SK-N-SH (cell line): ENCODE results near the gene KRT84. TPM values are rescaled to one million over a fixed set of nuclear protein-coding genes. Genes with fewer than 3 reads are reported as not detected.

Experiments used
- CTCF ChIA-PET: fragments of 300-600, 350-600 bp; formaldehyde crosslinking; extraction: SDS; loops from one replicate; lab custom pipeline; 2021; lab: Yijun Ruan, JAX
- POLR2A ChIA-PET: fragments of 350-600 bp; sonication (Branson Sonifier 250); formaldehyde crosslinking; extraction: SDS; loops from one replicate; lab custom pipeline; 2020; ENCODE audit warnings: antibody characterized with exemption, inconsistent platforms; lab: Yijun Ruan, JAX
- DNase-seq: peaks from one replicate; pipeline ENCODE4 v3.0.0; 2012
- H2AFZ ChIP-seq: fragments of 200-600 bp; sonication (generic); 2 replicates; pipeline ENCODE4 v1.8.1; 2016; ENCODE audit warnings: antibody characterized with exemption, mild to moderate bottlenecking, low read depth
- H3F3A ChIP-seq: fragments of 200-600 bp; sonication (generic); replicated peaks from 2 replicates; pipeline ENCODE3; 2016; ENCODE audit warnings: antibody characterized with exemption, mild to moderate bottlenecking; ENCODE audit not compliant: insufficient read depth
- H3K27ac ChIP-seq, 2 experiments: fragments of 200-500 bp in 1 of 2; fragments of 200-600 bp in 1 of 2; sonication (Bioruptor generic) in 1 of 2; sonication (generic), shearing (Covaris generic) in 1 of 2; 2 replicates each; pipeline versions ENCODE4 v1.5.1 to v1.6.1; 2014 to 2016; ENCODE audit warnings: low read depth in 2 of 2, inconsistent platforms in 1 of 2, low read length in 1 of 2, mild to moderate bottlenecking in 1 of 2, mixed read lengths in 1 of 2
- H3K27me3 ChIP-seq: fragments of 200-600 bp; sonication (generic), shearing (Covaris generic); 2 replicates; pipeline ENCODE4 v1.6.1; 2016; ENCODE audit warnings: mixed run types; ENCODE audit not compliant: insufficient read depth
- H3K36me3 ChIP-seq, 2 experiments: fragments of 200-500 bp in 1 of 2; fragments of 200-600 bp in 1 of 2; sonication (Bioruptor generic) in 1 of 2; sonication (generic) in 1 of 2; replicated peaks in 1 of 2; 2 replicates each; pipeline versions ENCODE3 to v1.5.1; 2014 to 2016; ENCODE audit warnings: low read length in 1 of 2, mild to moderate bottlenecking in 1 of 2; ENCODE audit not compliant: insufficient read depth in 2 of 2, control insufficient read depth in 1 of 2
- H3K4me1 ChIP-seq, 2 experiments: fragments of 200-500 bp in 1 of 2; fragments of 200-600 bp in 1 of 2; sonication (Bioruptor generic) in 1 of 2; sonication (generic), shearing (Covaris generic) in 1 of 2; 2 replicates each; pipeline versions ENCODE4 v1.5.1 to v1.6.1; 2014 to 2016; ENCODE audit warnings: low read depth in 1 of 2, low read length in 1 of 2, mixed run types in 1 of 2; ENCODE audit not compliant: insufficient read depth in 2 of 2, control insufficient read depth in 1 of 2
- H3K4me2 ChIP-seq: fragments of 200-600 bp; sonication (generic), shearing (Covaris generic); 2 replicates; pipeline ENCODE4 v1.6.1; 2017; ENCODE audit warnings: mixed run types
- H3K4me3 ChIP-seq, 2 experiments: fragments of 200-500 bp in 1 of 2; fragments of 200-600 bp in 1 of 2; sonication (Bioruptor generic) in 1 of 2; sonication (generic), shearing (Covaris generic) in 1 of 2; 2 replicates each; pipeline versions ENCODE4 v1.5.1 to v1.8.1; 2014 to 2016; ENCODE audit warnings: low read depth in 2 of 2, inconsistent platforms in 1 of 2, low read length in 1 of 2, mild to moderate bottlenecking in 1 of 2, mixed read lengths in 1 of 2, moderate library complexity in 1 of 2
- H3K79me2 ChIP-seq: fragments of 200-600 bp; sonication (generic); 2 replicates; pipeline ENCODE4 v1.8.1; 2017; ENCODE audit warnings: mild to moderate bottlenecking; ENCODE audit not compliant: insufficient read depth
- H3K9ac ChIP-seq: fragments of 200-600 bp; sonication (generic); 2 replicates; pipeline ENCODE4 v1.6.1; 2017; ENCODE audit warnings: mixed run types
- H3K9me2 ChIP-seq: fragments of 200-600 bp; sonication (generic); 2 replicates; pipeline ENCODE4 v1.6.1; 2017; ENCODE audit warnings: mixed run types
- H3K9me3 ChIP-seq: fragments of 200-600 bp; sonication (generic); 2 replicates; pipeline ENCODE4 v1.6.1; 2017; ENCODE audit warnings: mixed run types, mild to moderate bottlenecking, moderate library complexity
- H4K20me1 ChIP-seq: fragments of 200-600 bp; sonication (generic); 2 replicates; pipeline ENCODE4 v1.6.1; 2017; ENCODE audit warnings: mild to moderate bottlenecking, mixed run types; ENCODE audit not compliant: insufficient read depth
- CHD2 ChIP-seq: fragments of 150-350 bp; IDR thresholded peaks from 2 replicates; pipeline ENCODE4 v1.6.1; 2018; ENCODE audit warnings: low read length; ENCODE audit not compliant: partially characterized antibody
- EP300 ChIP-seq, 2 experiments: IDR thresholded peaks; 2 replicates each; pipeline versions ENCODE4 v1.4.0 to v1.6.1; 2012; ENCODE audit warnings: borderline replicate concordance in 1 of 2, low read depth in 1 of 2, low read length in 1 of 2
- FOSL2 ChIP-seq: IDR thresholded peaks from 2 replicates; pipeline ENCODE4 v1.4.0; 2012; ENCODE audit warnings: low read depth, mild to moderate bottlenecking, moderate library complexity, borderline replicate concordance
- FOXJ3 ChIP-seq: sonication (generic); formaldehyde crosslinking; IDR thresholded peaks from 2 replicates; pipeline ENCODE4 v1.5.1; 2020; ENCODE audit warnings: mild to moderate bottlenecking, missing genetic modification reagents
- GABPA ChIP-seq: IDR thresholded peaks from 2 replicates; pipeline ENCODE4 v1.4.0; 2012; ENCODE audit warnings: low read depth, mild to moderate bottlenecking
- GATA2 ChIP-seq: sonication (generic); formaldehyde crosslinking; IDR thresholded peaks from 2 replicates; pipeline ENCODE4 v1.5.0; 2020; ENCODE audit warnings: mild to moderate bottlenecking, missing genetic modification reagents
- JUND ChIP-seq: IDR thresholded peaks from 2 replicates; pipeline ENCODE4 v1.4.0; 2012
- MAX ChIP-seq: IDR thresholded peaks from 2 replicates; pipeline ENCODE4 v1.4.0; 2012; ENCODE audit warnings: low read depth
- MXI1 ChIP-seq: IDR thresholded peaks from 2 replicates; pipeline ENCODE4 v1.6.1; 2012; ENCODE audit warnings: mild to moderate bottlenecking, low read depth, low read length, improper control_type of control experiment
- RCOR1 ChIP-seq: fragments of 150-350 bp; IDR thresholded peaks from 2 replicates; pipeline ENCODE4 v1.6.1; 2017; ENCODE audit warnings: antibody characterized with exemption, low read length
- RXRA ChIP-seq: IDR thresholded peaks from 2 replicates; pipeline ENCODE4 v1.4.0; 2012; ENCODE audit warnings: low read depth, mild to moderate bottlenecking, borderline replicate concordance
- TAF1 ChIP-seq: IDR thresholded peaks from 2 replicates; pipeline ENCODE4 v1.6.1; 2012; ENCODE audit warnings: low read depth, mild to moderate bottlenecking, low read length, moderate library complexity, borderline replicate concordance
- TCF12 ChIP-seq: IDR thresholded peaks from 2 replicates; pipeline ENCODE4 v1.4.0; 2012
- WGBS: methylation state at CpG from one replicate; pipeline ENCODE4 v1.1.6; 2017; ENCODE audit warnings: low lambda C conversion rate; 5-methylcytosine and 5-hydroxymethylcytosine counted together
- polyA plus RNA-seq, 3 experiments: library from polyadenylated mRNA; depleted of rRNA; stranded (reverse); fragments of >200 nt; gene quantifications; 2 replicates each; pipeline ENCODE4 v1.2.3, GENCODE V29; 2012

Gene KRT84
- polyA plus RNA-seq, 1 of the 3 experiments (the other 2 are of a cell fraction) = not detected

GRCh38 chr12:52334185-52334584 lies 51.3 kb downstream of the KRT84 start:
- TF ChIP-seq MAX = no peak
- peak in 1 of 2 experiments; percentile 22; a peak in 1 of 4 replicates for TF ChIP-seq EP300 (IDR thresholded peaks at IDR 0.05; ENCODE audit: borderline replicate concordance in 1 of 2, low read depth in 1 of 2, low read length in 1 of 2)
- no peak for TF ChIP-seq JUND
- TF ChIP-seq TCF12 = no peak
- no peak for TF ChIP-seq FOSL2
- no peak for TF ChIP-seq FOXJ3 (CRISPR knock-in tag)
- 0 out of 2 replicates have a peak, but pooled peaks cover 8% of the 10 kb centered on the region for H3K9me3 ChIP-seq
- no peaks in the 10 kb centered on the region for H3K79me2 ChIP-seq
- peaks cover 0 to 18% of the 10 kb centered on the region in 2 experiments; a peak in 2 of 4 replicates for H3K4me1 ChIP-seq
- 37% methylated on average over 3 of the region's 3 CpGs for WGBS
- H3K9ac ChIP-seq = no peak overlapping the region
- ChIA-PET CTCF (interaction anchor here (0.6 to 5.4 kb wide), 7 partner anchors 12 to 647 kb away, joined by 3 to 25 read pairs (median 3); no protein-coding TSS in a partner anchor), POLR2A (no interaction called here)
- H3K4me2 ChIP-seq = no peak overlapping the region
- no peak overlapping the region for H3K27ac ChIP-seq
- H4K20me1 ChIP-seq = no peaks in the 10 kb centered on the region
- H3K4me3 ChIP-seq = no peak overlapping the region
- H3K36me3 ChIP-seq = no peaks in the 10 kb centered on the region
- no peak overlapping the region for H2AFZ ChIP-seq
- peaks cover 3% of the 10 kb centered on the region for H3K27me3 ChIP-seq
- no peaks in the 10 kb centered on the region for H3K9me2 ChIP-seq
- H3F3A ChIP-seq = peaks cover 7% of the 10 kb centered on the region
- no peak for DNase-seq

- CTCF ChIA-PET = interaction anchor here (0.6 to 5.4 kb wide), 8 partner anchors 11 to 546 kb away, joined by 3 to 25 read pairs (median 3); no protein-coding TSS in a partner anchor
These were observed 52.1 kb downstream of the KRT84 start for GRCh38 chr12:52333321-52333720.

GRCh38 chr12:52332381-52332780 lies 53.1 kb downstream of the KRT84 start:
- H3K4me2 ChIP-seq = no peak overlapping the region
- no peak overlapping the region for H3K4me3 ChIP-seq
- TF ChIP-seq RXRA = no peak
- no peaks in the 10 kb centered on the region for H3K79me2 ChIP-seq
- no peaks in the 10 kb centered on the region for H3K36me3 ChIP-seq
- no CpG with 5 or more reads among the region's 1 CpG for WGBS
- no peaks in the 10 kb centered on the region for H4K20me1 ChIP-seq
- no peak for DNase-seq
- no peaks in the 10 kb centered on the region for H3K9me2 ChIP-seq
- peaks cover 7% of the 10 kb centered on the region for H3F3A ChIP-seq
- no peak overlapping the region for H2AFZ ChIP-seq
- peaks cover 0 to 18% of the 10 kb centered on the region in 2 experiments; a peak in 2 of 4 replicates for H3K4me1 ChIP-seq
- H3K27ac ChIP-seq = no peak overlapping the region
- ChIA-PET CTCF (interaction anchor here (0.9 to 5.4 kb wide), 7 partner anchors 27 to 547 kb away, joined by 3 to 25 read pairs (median 3); no protein-coding TSS in a partner anchor), POLR2A (no interaction called here)
- H3K27me3 ChIP-seq = no peaks in the 10 kb centered on the region; the same call in 1 of the 2 replicates
- H3K9me3 ChIP-seq = 0 out of 2 replicates have a peak, but pooled peaks cover 8% of the 10 kb centered on the region
- no peak overlapping the region for H3K9ac ChIP-seq

More at GRCh38 chr12:52333321-52333720, 52.1 kb downstream of the KRT84 start:
- 35% methylated on average over 3 of the region's 3 CpGs for WGBS
- Histone ChIP-seq H3K27ac (no peak overlapping the region), H3K9me2 (no peaks in the 10 kb centered on the region), H3K27me3 (peaks cover 3% of the 10 kb centered on the region), H3K36me3 (no peaks in the 10 kb centered on the region), H3F3A (peaks cover 7% of the 10 kb centered on the region), H4K20me1 (no peaks in the 10 kb centered on the region), H3K4me1 (peaks cover 0 to 18% of the 10 kb centered on the region in 2 experiments; a peak in 2 of 4 replicates)
- POLR2A ChIA-PET = no interaction called here
- no peak for TF ChIP-seq GABPA
- TF ChIP-seq RCOR1 = 0 out of 2 replicates have a peak, but pooled peaks have one; percentile 24
- TF ChIP-seq TAF1 = no peak
- TF ChIP-seq GATA2 = peak; percentile 81
- peak in 1 of 2 experiments; percentile 30; a peak in 1 of 4 replicates for TF ChIP-seq EP300 (IDR thresholded peaks at IDR 0.05; ENCODE audit: borderline replicate concordance in 1 of 2, low read depth in 1 of 2, low read length in 1 of 2)
- TF ChIP-seq CHD2 = no peak
- TF ChIP-seq MXI1 = 0 out of 2 replicates have a peak, but pooled peaks have one; percentile 23
- TF ChIP-seq, all 33 proteins: peak for 4
- no peak overlapping the region for H2AFZ ChIP-seq
- 0 out of 2 replicates have a peak, but pooled peaks cover 8% of the 10 kb centered on the region for H3K9me3 ChIP-seq
- DNase-seq = no peak
- H3K9ac ChIP-seq = no peak overlapping the region
- no peak overlapping the region for H3K4me2 ChIP-seq
- H3K79me2 ChIP-seq = no peaks in the 10 kb centered on the region
- H3K4me3 ChIP-seq = no peak overlapping the region
